ENCODE data around the gene HARBI1.

Gene HARBI1

DNA sequence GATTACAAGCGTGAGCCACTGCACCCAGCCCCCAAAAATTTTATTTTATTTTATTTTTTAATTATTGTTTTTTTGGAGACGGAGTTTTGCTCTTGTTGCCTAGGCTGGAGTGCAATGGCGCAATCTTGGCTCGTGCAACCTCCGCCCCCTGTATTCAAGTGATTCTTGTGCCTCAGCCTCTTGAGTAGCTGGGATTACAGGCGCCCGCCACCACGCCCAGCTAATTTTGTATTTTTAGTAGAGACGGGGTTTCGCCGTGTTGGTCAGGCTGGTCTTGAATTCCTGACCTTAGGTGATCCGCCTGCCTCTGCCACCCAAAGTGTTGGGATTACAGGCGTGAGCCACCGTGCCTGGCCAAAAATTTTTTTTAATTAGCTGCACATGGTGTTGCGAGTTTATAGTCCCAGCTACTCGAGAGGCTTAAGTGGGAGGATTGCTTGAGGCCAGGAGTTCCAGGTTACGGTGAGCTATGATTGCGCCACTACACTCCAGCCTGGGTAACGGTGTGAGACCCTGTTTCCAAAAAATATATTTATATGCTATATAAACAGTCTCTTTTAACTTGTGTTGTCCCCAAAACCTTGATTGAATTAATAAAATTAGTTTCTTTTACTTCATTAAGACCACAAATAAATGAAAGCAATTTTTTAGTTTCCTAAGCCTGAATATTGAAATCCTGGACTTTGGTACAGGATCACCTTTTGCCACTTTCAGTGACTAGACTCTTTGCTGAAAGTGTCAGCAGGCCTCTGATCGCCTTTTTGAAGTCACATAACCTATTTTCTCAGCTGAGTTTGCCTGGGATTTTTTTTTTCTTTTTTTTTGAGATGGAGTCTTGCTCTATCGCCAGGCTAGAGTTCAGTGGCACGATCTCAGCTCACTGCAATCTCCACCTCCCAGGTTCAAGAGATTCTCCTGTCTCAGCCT is 16.5 kb upstream of the HARBI1 start:
- DNase-seq = no peak

DNA sequence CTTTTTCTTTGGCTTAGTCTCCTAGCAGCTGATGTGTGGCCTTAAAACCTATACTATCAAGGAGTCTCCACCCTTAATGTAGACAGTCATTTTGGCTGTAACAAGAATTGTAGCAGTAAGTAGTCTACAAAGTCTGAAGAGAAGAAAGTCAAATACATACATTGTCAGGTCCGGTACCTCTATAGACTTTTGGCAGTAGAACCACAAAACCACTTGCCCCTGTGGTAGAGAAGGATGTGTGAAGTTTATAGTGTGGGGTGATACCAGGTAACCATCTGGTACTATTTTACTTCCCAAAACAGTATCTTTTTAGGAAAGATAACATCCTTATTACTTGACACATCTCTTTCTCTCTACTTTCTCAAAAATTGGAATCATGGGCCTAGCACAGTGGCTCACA is 15.5 kb upstream of the HARBI1 start:
- DNase-seq = no peak

DNA sequence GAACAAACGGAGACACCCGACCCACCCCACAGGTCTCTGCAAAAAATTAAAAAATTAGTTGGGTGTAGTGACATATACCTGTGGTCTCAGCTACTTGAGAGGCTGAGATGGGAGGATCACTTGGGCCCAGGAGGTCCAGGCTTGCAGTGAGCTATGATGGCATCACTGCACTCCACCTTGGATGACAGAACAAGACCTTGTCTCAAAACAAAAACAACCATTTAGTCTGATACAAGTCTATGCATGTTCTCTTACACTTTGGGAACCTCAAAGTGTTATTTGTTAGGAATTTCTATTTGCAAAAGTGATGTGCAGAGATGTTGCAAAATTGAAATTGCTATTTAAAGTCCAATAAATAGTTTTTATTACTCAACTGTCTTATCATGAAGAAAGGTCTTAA is 14.6 kb upstream of the HARBI1 start:
- no peak for DNase-seq

DNA sequence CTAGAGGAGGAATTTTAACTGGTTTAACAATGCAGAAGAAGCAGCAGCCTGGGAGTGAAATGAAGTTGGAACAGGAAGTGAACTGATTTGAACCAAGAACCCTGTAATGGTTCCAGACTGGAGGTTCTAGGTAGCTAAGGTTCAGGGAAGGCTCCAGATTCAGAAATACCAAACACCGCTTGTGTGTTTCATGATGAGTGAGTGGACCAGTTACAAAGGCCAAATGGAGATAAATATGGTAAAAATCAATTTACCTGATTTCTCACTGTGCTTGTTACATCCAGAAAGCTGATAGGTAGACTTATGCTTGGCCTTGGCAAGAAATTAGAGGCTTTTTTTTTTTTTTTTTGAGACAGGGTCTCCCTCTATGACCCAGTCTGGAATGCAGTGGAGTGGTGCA is 13.2 kb upstream of the HARBI1 start:
- no peak for DNase-seq

DNA sequence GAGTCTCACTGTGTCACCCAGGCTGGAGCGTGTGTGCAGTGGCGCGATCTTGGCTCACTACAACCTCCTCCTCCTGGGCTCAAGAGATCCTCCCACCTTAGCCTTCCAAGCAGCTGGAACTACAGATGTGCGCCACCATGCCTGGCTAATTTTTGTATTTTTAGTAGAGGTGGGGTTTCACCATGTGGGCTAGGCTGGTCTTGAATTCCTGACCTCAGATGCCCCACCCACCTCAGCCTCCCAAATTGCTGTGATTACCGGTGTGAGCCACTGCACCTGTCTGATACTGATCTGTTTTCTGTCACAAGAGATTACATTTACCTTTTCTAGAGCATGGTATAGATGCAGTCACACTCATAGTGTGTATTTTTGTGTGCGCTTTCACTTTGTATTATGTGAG is 11.9 kb upstream of the HARBI1 start:
- no peak for DNase-seq

DNA sequence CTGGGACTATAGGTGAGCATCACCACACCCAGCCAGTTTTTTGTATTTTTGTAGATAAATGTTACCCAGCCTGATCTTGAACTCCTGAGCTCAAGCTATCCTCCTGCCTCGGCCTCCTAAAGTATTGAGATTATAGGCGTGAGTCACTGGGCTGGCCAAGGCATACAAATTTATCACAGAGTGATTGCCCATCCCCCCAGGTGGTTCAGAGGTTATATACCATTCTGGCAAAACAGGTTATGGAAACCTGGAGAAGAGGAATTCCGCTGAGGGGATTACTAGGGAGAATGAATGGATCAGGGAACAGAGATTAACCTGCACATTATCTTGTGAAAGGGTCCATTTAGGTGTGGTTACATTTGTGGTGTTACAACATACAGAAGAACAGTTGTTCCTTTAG is 8.4 kb upstream of the HARBI1 start:
- DNase-seq = no peak

DNA sequence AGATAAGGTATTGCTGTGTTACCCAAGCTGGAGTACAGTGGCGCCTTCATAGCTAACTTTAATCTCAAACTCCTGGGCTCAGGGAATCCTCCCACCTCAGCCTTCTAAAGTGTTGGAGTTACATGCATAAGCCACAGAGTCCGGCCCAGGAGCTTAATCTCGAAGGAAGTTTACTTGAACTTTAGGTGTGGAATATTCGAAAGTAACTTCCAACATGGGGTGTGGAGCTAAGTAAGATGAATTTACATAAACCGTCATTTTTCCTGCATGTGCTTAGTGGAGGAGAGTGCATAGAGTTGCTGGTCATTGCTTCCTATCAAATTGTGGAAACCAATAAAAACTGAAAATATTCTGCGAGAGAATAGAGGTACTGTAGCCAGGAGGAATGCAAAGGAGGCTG is 1.8 kb upstream of the HARBI1 start:
- DNase-seq = no peak

DNA sequence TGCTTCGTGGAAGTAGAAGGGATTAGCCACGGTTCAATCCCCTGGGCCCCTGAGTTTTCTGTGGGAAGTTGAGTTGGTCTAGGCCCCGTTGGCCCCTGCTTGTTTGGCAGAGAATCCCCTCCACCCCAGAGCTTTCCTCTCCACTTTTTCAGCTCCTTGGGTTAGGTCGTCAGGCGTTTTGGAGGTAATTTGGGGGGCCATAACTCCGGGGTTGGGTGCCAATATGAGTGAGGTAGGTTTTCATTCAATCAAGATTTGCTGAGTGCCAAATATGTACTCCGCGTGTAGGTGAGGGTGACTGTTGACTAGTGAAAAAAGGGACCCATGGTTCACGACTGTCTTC is 916 bp upstream of the HARBI1 start:
- DNase-seq = no peak

DNA sequence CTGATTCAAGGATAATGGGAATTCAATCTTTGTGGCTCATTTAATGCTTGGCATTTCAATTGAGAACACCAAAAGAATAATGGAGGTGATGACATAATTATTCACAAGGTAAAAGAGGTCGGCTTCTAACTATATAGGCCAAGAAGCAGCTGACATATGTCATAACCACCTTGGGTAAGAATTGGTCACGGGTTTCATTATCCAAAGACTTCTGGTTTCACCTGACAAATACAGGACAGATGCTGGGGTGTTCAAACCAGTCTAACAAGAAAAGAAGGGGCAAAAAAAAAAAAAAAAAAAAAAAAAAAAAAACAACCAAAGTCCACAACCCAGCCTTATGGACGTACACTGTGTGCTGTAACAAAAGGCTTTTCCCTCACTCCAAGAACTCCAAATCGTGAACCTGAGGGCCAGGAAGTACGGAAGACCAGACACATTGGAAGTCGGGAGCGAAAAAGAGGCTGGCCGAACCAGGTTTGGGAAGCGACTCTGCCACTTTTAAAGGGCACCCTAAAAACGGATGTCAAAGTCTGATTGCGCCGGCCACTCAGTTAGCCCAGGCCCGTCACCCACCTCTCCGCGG is 385 bp downstream of the HARBI1 start:
- no peak for DNase-seq

DNA sequence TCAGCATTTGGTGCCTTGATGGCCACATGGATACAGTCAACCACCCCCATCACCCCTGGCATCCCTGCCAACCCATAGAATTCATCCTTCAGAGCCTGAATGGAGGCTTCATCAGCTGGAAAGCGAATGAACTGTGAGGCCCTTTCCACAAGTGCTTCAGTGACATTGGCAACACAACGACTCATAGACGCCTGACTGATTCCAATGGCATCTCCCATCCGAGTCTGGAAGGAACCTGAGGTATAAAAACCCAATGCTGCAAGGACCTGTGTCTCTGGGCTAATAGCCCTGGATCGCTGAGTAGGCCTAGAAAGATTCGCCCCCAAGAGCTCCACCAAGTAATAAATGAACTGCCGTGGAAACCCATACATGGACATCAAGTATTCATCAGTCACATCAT is 1.3 kb downstream of the HARBI1 start:
- DNase-seq = no peak

DNA sequence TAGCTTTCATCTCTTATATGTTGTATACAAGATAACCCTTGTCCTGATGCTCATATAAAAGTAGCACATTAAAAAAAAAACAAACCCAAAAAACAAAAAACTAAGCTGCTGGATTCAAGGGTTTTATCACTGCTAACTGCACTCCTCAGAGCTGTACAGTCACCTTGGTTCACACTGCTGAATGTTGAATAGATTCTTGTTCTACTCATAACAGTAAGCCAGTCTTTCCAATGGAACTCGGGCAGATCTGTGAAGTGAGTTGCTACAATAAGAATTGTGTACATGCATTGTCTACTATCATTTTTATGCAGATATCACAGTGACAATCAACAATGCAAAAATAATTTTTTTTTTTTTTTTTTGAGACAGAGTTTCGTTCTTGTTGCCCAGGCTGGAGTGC is 4.7 kb downstream of the HARBI1 start:
- DNase-seq = no peak

DNA sequence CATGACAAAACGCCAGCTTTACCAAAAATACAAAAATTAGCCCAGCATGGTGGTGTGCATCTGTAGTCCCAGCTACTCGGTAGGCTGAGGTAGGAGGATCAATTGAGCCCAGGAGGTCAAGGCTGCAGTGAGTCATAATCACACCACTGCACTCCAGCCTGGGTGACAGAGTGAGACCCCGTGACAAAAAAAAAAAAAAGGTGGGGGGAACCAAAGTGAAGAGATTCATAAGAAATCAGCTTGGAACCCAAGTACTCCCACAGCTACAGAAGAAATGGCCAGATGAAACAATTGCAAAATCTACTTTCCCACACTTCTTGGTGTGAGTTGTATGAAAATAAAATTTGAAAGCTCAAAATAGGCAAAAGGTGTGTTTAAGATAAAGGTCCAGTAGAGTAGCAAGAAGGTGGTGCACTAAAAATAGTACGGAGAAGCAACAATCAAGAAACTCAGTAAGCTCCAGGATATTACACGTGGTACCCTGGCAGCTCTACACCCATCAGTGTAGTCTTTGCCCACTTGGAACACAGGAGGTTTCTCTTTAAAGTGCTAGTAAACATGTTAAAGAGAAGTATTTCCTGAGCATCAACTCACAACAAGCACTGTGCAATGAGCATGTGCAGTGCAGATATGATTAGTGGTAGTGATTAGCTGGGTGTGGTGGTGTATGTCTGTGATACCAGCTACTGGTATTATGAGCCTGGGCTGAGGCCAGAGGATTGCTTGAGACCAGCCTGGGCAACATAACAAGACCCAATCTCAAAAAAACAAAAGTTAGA is 5.3 kb downstream of the HARBI1 start:
- DNase-seq = no peak

DNA sequence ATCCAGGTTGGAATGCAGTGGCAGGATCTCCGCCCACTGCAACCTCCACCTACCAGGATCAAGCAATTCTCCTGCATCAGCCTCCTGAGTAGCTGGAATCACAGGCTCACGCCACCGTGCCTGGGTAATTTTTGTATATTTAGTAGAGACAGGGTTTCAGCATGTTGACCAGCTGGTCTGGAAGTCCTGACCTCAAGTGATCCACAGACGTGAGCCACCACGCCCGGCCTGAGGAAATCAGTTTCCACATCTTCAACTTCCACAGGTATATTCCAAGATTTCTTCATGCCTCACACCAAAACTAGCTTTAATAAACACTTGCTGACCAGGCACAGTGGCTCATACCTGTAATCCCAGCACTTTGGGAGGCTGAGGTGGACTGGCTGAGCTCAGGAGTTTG is 7.6 kb downstream of the HARBI1 start:
- DNase-seq = no peak

DNA sequence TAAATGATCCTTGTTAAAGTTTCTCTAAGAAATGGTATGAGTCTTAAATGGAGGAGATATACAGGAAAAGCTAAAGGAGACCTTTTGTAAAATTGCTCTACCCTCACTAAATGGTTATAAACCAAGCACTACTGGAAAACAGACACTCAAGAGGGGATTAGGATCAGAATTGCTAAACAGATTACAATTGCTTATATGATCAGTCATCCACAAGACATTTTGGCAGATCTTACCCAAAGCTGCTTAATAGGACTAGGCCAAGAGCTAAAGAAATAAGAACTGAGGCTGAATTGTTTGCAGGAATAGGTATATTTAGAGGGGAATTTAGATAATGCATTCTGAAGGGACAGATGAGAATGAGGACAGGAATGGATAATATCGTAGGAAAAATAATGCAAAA is 9.5 kb downstream of the HARBI1 start:
- DNase-seq = no peak

DNA sequence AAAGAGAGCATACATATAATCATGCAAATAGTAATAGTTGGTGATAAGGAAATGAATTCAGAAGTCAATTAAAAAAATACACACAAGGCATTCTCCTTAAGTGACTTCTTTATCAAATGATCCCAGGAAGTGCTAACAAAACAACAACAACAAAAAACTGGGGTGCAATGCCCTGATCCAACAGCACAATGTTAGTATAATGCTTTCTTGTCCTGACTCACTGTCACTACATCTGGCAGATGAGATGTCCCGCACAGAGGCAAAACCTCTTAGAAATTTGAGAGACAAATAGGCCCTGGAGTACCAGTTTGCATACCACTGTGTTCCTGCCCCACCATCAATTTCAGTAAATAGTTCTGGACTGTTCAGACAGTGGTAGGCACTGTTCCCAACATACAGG is 12.2 kb downstream of the HARBI1 start:
- no peak for DNase-seq

DNA sequence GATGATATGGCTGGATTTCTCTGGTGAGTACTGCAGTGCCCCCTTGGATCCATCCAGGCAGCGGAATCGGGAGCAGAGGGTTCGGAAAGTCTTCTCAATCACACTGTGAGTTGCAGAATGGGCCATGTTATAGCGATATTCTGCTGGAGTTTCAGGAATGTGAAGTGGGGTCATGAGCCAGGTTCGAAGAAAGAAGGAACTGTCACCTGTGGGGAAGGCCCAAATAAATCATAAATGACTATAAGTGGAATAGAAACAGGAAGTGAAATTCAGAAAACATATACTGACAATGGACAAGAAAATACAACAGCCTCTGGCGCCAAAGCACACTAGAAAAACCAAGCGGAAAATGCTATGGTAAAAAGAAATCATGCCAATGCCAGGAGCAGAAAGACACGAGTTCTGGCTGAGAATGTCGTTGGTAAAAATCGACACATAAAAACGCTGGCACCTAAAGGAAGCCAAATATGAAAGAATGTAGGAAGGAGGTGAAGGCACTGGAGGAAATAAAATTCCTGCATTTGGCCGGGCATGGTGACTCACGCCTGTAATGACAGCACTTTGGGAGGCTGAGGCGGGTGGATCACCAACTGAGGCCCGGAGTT is 13.2 kb downstream of the HARBI1 start:
- no peak for DNase-seq

DNA sequence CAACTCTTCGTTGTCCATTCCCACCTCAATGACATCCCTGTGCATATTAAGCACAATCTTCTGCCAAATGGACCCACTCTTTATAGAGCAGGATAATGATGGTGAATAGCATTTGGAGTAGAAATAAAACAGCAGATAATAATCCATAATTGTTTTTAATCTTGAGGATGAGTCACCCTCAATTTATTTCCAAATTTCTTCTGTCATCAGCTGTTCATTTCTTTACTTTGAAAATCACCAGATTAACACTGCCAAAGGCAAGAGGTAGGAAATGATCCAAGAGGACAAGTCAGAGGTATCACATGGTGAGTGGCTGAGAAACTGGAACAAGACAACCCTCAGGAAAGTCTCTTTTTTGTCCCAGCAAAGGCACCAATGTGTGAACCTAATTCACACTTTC is 15.9 kb downstream of the HARBI1 start:
- DNase-seq = no peak

DNA sequence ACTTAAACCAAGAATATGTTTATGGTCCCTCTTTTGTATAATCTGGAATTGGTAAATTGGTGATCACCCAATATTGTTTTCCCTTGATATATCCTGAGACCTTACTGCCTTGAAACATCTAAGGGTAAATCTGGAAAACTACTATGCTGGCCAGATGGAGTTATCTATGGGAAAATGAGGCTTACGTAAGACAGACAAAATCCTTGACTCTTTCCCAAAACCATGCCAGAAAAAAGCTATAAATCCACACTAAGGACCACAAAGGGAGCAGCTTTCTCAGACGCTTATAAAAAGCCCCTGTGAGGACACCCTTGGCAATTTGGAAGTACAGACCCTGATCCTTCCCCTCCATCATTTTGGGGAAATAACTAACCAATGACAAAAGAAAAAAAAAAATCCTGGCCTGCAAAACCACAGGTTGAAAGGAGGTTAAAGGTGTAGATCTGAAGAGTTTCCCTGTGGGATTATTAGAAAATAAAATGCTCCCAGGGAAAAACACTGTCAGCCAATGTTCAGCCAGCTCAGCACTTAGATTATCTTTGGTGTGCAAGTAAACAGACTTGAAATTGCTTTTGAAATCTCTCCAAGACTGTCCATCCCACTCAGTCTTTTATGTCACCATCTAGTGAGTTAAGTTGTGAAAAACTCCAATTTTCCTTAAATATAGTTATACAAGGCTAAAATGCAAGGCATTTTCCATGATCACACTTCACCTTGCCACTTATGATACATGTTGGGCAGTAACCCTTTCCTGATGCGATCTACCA is 16.6 kb downstream of the HARBI1 start:
- no peak for DNase-seq

DNA sequence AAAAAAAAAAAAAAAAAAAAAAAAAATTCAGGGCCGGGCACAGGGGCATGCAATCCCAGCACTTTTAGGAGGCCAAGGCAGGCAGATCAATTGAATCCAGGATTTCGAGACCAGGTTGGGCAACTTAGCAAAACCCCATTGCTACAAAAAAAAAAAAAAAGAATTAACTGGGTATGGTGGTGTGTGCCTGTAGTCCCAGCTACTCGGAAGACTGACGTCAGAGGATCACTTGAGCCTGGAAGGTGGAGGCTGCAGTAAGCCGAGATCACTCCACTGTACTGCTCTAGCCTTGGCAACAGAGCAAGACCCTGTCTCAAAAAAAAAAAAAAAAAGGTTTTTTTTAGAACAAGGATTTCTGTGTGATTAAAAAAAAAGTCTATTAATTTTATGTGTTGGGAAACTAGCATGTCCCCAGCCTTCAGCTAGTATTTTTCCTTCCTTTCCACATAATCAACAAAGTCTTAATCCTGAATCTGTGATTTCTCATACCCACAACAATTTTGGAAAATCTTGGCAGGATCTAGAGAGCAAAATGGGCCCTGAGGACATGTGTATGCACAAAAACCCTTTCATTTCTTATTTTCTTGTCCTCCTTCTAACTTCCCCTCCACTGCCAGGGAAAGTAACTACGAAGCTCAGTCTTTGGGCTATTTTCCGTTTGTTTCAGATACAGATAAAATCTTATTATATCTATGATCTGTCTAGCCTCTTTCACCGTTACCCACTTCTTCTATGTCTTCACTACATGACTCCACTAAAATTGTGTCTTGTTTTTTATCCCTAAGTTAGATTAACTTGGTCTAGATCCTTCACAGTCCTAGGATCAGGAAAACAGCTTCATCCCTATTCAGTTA is 17.5 kb downstream of the HARBI1 start:
- no peak for DNase-seq

DNA sequence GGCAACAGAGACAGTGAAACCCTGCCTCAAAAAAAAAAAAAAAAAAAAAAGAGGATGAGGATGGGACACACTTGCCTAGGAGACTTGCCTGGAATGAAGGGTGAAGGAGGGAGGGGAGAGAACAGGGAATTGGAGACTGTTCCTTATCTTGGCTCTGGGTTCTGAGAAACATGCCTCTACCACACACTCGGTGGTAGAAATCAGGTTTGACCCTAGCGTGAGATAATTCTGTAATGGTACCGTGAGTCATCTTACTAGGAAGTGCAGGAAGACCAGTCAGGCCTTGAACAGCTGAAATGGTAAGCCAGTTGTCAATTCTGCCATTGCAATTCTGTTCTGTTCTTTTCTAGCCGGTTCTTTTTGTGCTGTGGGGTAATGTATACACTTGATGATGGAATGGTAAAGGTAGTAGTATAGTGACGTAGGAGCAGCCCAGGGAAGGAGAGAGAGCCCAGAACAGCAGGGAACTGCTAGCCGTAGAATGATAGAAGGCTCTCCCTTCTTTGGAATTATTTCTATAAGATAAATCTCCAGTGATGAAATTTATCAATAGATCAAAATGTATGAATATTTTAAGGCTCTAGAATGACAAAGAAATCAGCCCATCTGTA is 19.3 kb downstream of the HARBI1 start:
- no peak for DNase-seq

DNA sequence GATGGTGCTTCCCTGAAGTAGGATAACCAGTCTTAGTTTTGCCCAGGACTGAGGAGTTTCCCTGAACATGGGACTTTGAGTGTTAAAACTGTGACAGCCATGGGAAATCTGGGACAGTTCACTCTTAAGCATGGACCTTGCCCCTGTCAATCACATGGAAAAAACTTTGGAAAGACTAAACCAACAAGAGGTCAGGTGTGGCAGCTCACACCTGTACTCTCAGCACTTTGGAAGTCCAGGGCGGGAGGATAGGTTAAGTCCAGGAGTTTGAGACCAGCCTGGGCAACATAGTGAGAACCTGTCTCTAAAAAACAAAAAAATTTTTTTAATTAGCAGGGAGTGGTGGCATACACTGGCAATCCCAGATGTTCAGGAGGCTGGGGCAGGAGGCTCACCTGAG is 19.9 kb downstream of the HARBI1 start:
- DNase-seq = no peak
